GM23338 (cell line): Measurements from ENCODE around the gene MANEAL. TPM values are rescaled to one million over a fixed set of nuclear protein-coding genes. Genes with fewer than 3 reads are reported as not detected.

Experiments
- ATAC-seq: fragments of 200-7000 bp; cut with Tn5 transposase; 3 replicates; pipeline ENCODE4 v1.9.1; 2020
- DNase-seq: peaks from one replicate; pipeline ENCODE4 v3.0.0-alpha.2; 2015; ENCODE audit warnings: low spot score
- H2AFZ ChIP-seq: fragments of 200-600 bp; sonication (generic); 2 replicates; pipeline ENCODE4 v1.8.0; 2016; ENCODE audit warnings: antibody characterized with exemption, mild to moderate bottlenecking, moderate library complexity
- H3F3A ChIP-seq: fragments of 200-600 bp; sonication (generic); replicated peaks from 2 replicates; pipeline ENCODE4 v1.8.0; 2017; ENCODE audit warnings: antibody characterized with exemption, mixed run types, low read depth
- H3K27ac ChIP-seq: fragments of 200-600 bp; sonication (generic); 2 replicates; pipeline ENCODE4 v1.6.1; 2016; ENCODE audit warnings: low read depth
- H3K27me3 ChIP-seq: fragments of 200-600 bp; sonication (generic); 2 replicates; pipeline ENCODE4 v1.8.0; 2016; ENCODE audit warnings: mild to moderate bottlenecking, mixed run types, moderate library complexity; ENCODE audit not compliant: insufficient read depth
- H3K36me3 ChIP-seq: fragments of 200-600 bp; sonication (generic); 2 replicates; pipeline ENCODE4 v1.8.0; 2016; ENCODE audit warnings: mild to moderate bottlenecking; ENCODE audit not compliant: insufficient read depth
- H3K4me1 ChIP-seq: fragments of 200-600 bp; sonication (generic); 2 replicates; pipeline ENCODE4 v1.8.0; 2016; ENCODE audit warnings: mild to moderate bottlenecking, moderate library complexity; ENCODE audit not compliant: insufficient read depth
- H3K4me2 ChIP-seq: fragments of 200-600 bp; sonication (generic); 2 replicates; pipeline ENCODE4 v1.7.1; 2017; ENCODE audit warnings: mixed run types
- H3K4me3 ChIP-seq: fragments of 200-600 bp; sonication (generic); 2 replicates; pipeline ENCODE4 v1.6.1; 2016; ENCODE audit warnings: mixed run types
- H3K79me2 ChIP-seq: fragments of 200-600 bp; sonication (generic); replicated peaks from 2 replicates; pipeline ENCODE4 v1.8.0; 2017; ENCODE audit warnings: mild to moderate bottlenecking; ENCODE audit not compliant: insufficient read depth
- H3K9me2 ChIP-seq: fragments of 200-600 bp; sonication (generic); 2 replicates; pipeline ENCODE4 v1.8.0; 2017; ENCODE audit not compliant: insufficient read depth
- H4K20me1 ChIP-seq: fragments of 200-600 bp; sonication (generic); replicated peaks from 2 replicates; pipeline ENCODE4 v1.8.0; 2017; ENCODE audit warnings: mild to moderate bottlenecking; ENCODE audit not compliant: insufficient read depth
- H3K27ac Mint-ChIP-seq: 2 replicates; pipeline ENCODE4 v1.8.0; 2020; ENCODE audit warnings: inconsistent platforms, mild to moderate bottlenecking, moderate library complexity, mixed read lengths
- H3K27me3 Mint-ChIP-seq: 3 replicates; pipeline ENCODE4 v1.8.0; 2022; ENCODE audit warnings: low read depth, mild to moderate bottlenecking, moderate library complexity, mixed read lengths, inconsistent platforms; ENCODE audit not compliant: insufficient read depth, poor library complexity
- H3K36me3 Mint-ChIP-seq: 3 replicates; pipeline ENCODE4 v1.8.0; 2021; ENCODE audit warnings: low read depth, mild to moderate bottlenecking, inconsistent platforms, moderate library complexity, mixed read lengths
- H3K4me1 Mint-ChIP-seq: 3 replicates; pipeline ENCODE4 v1.8.0; 2020; ENCODE audit warnings: mild to moderate bottlenecking, inconsistent platforms, mixed read lengths
- H3K4me3 Mint-ChIP-seq: 3 replicates; pipeline ENCODE4 v1.8.0; 2021; ENCODE audit warnings: moderate library complexity, mild to moderate bottlenecking, inconsistent platforms, mixed read lengths
- H3K9me3 Mint-ChIP-seq: 3 replicates; pipeline ENCODE4 v1.8.0; 2020; ENCODE audit warnings: moderate library complexity, mild to moderate bottlenecking, inconsistent platforms, mixed read lengths
- CREB1 ChIP-seq: fragments of 250-450 bp; sonication (Bioruptor Pico); IDR thresholded peaks from 2 replicates; pipeline ENCODE4 v1.5.0; 2020; ENCODE audit warnings: low read depth, mild to moderate bottlenecking, moderate library complexity
- EZH2 ChIP-seq: fragments of 200-600 bp; sonication (generic); IDR thresholded peaks from one replicate; pipeline ENCODE4 v1.8.0; 2017; ENCODE audit warnings: antibody characterized with exemption, mild to moderate bottlenecking, low read depth; ENCODE audit not compliant: unreplicated experiment
- EZH2phosphoT487 ChIP-seq: fragments of 200-600 bp; sonication (generic); IDR thresholded peaks from one replicate; pipeline ENCODE4 v1.8.1; 2018; ENCODE audit warnings: antibody characterized with exemption; ENCODE audit not compliant: unreplicated experiment
- JUNB ChIP-seq: IDR thresholded peaks from one replicate; pipeline ENCODE4 v1.6.1; 2016; ENCODE audit warnings: antibody characterized with exemption; ENCODE audit not compliant: unreplicated experiment
- NANOG ChIP-seq: IDR thresholded peaks from 2 replicates; pipeline ENCODE4 v1.6.1; 2016; ENCODE audit warnings: antibody characterized with exemption, borderline replicate concordance
- POLR2AphosphoS5 ChIP-seq: IDR thresholded peaks from 2 replicates; pipeline ENCODE4 v1.6.1; 2016; ENCODE audit warnings: antibody characterized with exemption, low read depth
- STAT1 ChIP-seq: IDR thresholded peaks from one replicate; pipeline ENCODE4 v1.6.1; 2016; ENCODE audit warnings: antibody characterized with exemption; ENCODE audit not compliant: unreplicated experiment
- ZNF114 ChIP-seq: fragments of 250-450 bp; sonication (Bioruptor Pico); IDR thresholded peaks from 2 replicates; pipeline ENCODE4 v1.5.0; 2020; ENCODE audit warnings: mild to moderate bottlenecking, moderate library complexity
- ZNF331 ChIP-seq: fragments of 250-450 bp; sonication (Bioruptor Pico); IDR thresholded peaks from 2 replicates; pipeline ENCODE4 v1.5.0; 2020; ENCODE audit warnings: low read depth, mild to moderate bottlenecking, moderate library complexity
- polyA plus RNA-seq: library from polyadenylated mRNA; unstranded; fragments of >200 nt; fragmentation: Nextera tagmentation; extraction: Ambion mirVana; gene quantifications from 2 replicates; pipeline ENCODE4 v1.2.1, GENCODE V29; 2016
- total RNA-seq: library from RNA; depleted of rRNA; stranded (reverse); fragments of >200 nt; shearing (Covaris generic); gene quantifications from 2 replicates; pipeline ENCODE4 v1.2.3, GENCODE V29; 2014
- TF ChIP-seq, protein P1 (sequence below): fragments of 250-450 bp; sonication (Bioruptor Pico); IDR thresholded peaks from 2 replicates; pipeline ENCODE4 v1.5.0; 2020; ENCODE audit warnings: mild to moderate bottlenecking, moderate library complexity
- TF ChIP-seq, protein P2 (sequence below), 2 experiments: fragments of 200-600 bp in 1 of 2; sonication (generic) in 1 of 2; conservative IDR thresholded peaks; 2 replicates each; pipeline versions ENCODE4 v1.5.1 to v1.6.1; 2016 to 2017; ENCODE audit warnings: antibody characterized with exemption in 2 of 2, low read depth in 2 of 2, mild to moderate bottlenecking in 2 of 2, moderate library complexity in 1 of 2
- TF ChIP-seq, protein P3 (sequence below): IDR thresholded peaks from one replicate; pipeline ENCODE4 v1.6.1; 2018; ENCODE audit warnings: antibody characterized with exemption; ENCODE audit not compliant: unreplicated experiment
- TF ChIP-seq, protein P4 (sequence below): IDR thresholded peaks from 2 replicates; pipeline ENCODE4 v1.6.1; 2016; ENCODE audit warnings: antibody characterized with exemption

MANEAL gene
- total and polyA plus RNA-seq, 2 experiments from 2014 or later: 2.3 to 8.1 TPM

DNA sequence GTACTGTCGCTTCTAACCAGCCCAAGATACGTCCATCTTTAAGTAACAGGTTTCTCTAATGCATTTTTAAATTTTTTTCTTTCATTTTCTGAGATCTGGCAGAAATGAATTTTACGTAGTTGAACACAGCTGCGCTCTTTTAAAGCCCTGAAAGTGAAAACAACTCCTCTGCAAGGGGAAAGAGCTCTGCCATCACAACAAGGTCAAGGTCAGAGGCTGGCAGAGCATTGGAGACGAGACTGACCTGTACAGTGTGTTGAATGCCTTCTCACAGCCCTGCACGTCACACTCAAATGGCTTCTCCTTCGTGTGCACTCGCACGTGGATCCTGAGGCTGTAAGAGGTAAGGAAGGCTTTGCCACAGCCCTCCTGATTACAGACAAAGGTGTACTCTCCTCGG, 46.0 kb downstream of the MANEAL start:
- Histone ChIP-seq H3K4me3 (no peak overlapping the region), H3K9me2 (no peaks in the 10 kb centered on the region), H3K79me2 (no peaks in the 10 kb centered on the region), H4K20me1 (peaks cover 12% of the 10 kb centered on the region; the same call in 1 of the 2 replicates), H3K36me3 (peaks cover 20% of the 10 kb centered on the region; the same call in 1 of the 2 replicates), H3K4me1 (no peaks in the 10 kb centered on the region), H3K27me3 (no peaks in the 10 kb centered on the region), H3F3A (no peaks in the 10 kb centered on the region), H3K4me2 (no peak overlapping the region), H3K27ac (no peak overlapping the region), H2AFZ (no peak overlapping the region)
- DNase-seq (no peak), ATAC-seq (no peak)
- Mint-ChIP-seq H3K4me3 (no peak overlapping the region), H3K9me3 (no peaks in the 10 kb centered on the region), H3K4me1 (no peaks in the 10 kb centered on the region), H3K36me3 (peaks cover 27% of the 10 kb centered on the region; the same call in 2 of the 3 replicates), H3K27me3 (no peaks in the 10 kb centered on the region), H3K27ac (no peak overlapping the region; the same call in 1 of the 2 replicates)
- TF ChIP-seq POLR2AphosphoS5 (no peak), EZH2 (no peak), JUNB (no peak), CREB1 (CRISPR knock-in tag) (no peak), ZNF331 (CRISPR knock-in tag) (no peak), STAT1 (no peak), ZNF114 (CRISPR knock-in tag) (no peak), EZH2phosphoT487 (no peak), NANOG (no peak)
- TF ChIP-seq, protein P1, sequence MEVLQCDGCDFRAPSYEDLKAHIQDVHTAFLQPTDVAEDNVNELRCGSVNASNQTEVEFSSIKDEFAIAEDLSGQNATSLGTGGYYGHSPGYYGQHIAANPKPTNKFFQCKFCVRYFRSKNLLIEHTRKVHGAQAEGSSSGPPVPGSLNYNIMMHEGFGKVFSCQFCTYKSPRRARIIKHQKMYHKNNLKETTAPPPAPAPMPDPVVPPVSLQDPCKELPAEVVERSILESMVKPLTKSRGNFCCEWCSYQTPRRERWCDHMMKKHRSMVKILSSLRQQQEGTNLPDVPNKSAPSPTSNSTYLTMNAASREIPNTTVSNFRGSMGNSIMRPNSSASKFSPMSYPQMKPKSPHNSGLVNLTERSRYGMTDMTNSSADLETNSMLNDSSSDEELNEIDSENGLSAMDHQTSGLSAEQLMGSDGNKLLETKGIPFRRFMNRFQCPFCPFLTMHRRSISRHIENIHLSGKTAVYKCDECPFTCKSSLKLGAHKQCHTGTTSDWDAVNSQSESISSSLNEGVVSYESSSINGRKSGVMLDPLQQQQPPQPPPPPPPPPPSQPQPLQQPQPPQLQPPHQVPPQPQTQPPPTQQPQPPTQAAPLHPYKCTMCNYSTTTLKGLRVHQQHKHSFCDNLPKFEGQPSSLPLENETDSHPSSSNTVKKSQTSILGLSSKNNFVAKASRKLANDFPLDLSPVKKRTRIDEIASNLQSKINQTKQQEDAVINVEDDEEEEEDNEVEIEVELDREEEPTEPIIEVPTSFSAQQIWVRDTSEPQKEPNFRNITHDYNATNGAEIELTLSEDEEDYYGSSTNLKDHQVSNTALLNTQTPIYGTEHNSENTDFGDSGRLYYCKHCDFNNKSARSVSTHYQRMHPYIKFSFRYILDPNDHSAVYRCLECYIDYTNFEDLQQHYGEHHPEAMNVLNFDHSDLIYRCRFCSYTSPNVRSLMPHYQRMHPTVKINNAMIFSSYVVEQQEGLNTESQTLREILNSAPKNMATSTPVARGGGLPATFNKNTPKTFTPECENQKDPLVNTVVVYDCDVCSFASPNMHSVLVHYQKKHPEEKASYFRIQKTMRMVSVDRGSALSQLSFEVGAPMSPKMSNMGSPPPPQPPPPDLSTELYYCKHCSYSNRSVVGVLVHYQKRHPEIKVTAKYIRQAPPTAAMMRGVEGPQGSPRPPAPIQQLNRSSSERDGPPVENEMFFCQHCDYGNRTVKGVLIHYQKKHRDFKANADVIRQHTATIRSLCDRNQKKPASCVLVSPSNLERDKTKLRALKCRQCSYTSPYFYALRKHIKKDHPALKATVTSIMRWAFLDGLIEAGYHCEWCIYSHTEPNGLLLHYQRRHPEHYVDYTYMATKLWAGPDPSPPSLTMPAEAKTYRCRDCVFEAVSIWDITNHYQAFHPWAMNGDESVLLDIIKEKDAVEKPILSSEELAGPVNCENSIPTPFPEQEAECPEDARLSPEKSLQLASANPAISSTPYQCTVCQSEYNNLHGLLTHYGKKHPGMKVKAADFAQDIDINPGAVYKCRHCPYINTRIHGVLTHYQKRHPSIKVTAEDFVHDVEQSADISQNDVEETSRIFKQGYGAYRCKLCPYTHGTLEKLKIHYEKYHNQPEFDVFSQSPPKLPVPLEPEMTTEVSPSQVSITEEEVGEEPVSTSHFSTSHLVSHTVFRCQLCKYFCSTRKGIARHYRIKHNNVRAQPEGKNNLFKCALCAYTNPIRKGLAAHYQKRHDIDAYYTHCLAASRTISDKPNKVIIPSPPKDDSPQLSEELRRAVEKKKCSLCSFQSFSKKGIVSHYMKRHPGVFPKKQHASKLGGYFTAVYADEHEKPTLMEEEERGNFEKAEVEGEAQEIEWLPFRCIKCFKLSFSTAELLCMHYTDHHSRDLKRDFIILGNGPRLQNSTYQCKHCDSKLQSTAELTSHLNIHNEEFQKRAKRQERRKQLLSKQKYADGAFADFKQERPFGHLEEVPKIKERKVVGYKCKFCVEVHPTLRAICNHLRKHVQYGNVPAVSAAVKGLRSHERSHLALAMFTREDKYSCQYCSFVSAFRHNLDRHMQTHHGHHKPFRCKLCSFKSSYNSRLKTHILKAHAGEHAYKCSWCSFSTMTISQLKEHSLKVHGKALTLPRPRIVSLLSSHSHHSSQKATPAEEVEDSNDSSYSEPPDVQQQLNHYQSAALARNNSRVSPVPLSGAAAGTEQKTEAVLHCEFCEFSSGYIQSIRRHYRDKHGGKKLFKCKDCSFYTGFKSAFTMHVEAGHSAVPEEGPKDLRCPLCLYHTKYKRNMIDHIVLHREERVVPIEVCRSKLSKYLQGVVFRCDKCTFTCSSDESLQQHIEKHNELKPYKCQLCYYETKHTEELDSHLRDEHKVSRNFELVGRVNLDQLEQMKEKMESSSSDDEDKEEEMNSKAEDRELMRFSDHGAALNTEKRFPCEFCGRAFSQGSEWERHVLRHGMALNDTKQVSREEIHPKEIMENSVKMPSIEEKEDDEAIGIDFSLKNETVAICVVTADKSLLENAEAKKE (CRISPR knock-in tag): no peak
- TF ChIP-seq, protein P2, sequence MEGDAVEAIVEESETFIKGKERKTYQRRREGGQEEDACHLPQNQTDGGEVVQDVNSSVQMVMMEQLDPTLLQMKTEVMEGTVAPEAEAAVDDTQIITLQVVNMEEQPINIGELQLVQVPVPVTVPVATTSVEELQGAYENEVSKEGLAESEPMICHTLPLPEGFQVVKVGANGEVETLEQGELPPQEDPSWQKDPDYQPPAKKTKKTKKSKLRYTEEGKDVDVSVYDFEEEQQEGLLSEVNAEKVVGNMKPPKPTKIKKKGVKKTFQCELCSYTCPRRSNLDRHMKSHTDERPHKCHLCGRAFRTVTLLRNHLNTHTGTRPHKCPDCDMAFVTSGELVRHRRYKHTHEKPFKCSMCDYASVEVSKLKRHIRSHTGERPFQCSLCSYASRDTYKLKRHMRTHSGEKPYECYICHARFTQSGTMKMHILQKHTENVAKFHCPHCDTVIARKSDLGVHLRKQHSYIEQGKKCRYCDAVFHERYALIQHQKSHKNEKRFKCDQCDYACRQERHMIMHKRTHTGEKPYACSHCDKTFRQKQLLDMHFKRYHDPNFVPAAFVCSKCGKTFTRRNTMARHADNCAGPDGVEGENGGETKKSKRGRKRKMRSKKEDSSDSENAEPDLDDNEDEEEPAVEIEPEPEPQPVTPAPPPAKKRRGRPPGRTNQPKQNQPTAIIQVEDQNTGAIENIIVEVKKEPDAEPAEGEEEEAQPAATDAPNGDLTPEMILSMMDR (conservative IDR thresholded peaks at IDR 0.05; ENCODE audit: low read depth in 2 of 2): no peak
- TF ChIP-seq, protein P3, sequence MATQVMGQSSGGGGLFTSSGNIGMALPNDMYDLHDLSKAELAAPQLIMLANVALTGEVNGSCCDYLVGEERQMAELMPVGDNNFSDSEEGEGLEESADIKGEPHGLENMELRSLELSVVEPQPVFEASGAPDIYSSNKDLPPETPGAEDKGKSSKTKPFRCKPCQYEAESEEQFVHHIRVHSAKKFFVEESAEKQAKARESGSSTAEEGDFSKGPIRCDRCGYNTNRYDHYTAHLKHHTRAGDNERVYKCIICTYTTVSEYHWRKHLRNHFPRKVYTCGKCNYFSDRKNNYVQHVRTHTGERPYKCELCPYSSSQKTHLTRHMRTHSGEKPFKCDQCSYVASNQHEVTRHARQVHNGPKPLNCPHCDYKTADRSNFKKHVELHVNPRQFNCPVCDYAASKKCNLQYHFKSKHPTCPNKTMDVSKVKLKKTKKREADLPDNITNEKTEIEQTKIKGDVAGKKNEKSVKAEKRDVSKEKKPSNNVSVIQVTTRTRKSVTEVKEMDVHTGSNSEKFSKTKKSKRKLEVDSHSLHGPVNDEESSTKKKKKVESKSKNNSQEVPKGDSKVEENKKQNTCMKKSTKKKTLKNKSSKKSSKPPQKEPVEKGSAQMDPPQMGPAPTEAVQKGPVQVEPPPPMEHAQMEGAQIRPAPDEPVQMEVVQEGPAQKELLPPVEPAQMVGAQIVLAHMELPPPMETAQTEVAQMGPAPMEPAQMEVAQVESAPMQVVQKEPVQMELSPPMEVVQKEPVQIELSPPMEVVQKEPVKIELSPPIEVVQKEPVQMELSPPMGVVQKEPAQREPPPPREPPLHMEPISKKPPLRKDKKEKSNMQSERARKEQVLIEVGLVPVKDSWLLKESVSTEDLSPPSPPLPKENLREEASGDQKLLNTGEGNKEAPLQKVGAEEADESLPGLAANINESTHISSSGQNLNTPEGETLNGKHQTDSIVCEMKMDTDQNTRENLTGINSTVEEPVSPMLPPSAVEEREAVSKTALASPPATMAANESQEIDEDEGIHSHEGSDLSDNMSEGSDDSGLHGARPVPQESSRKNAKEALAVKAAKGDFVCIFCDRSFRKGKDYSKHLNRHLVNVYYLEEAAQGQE: no peak
- TF ChIP-seq, protein P4, sequence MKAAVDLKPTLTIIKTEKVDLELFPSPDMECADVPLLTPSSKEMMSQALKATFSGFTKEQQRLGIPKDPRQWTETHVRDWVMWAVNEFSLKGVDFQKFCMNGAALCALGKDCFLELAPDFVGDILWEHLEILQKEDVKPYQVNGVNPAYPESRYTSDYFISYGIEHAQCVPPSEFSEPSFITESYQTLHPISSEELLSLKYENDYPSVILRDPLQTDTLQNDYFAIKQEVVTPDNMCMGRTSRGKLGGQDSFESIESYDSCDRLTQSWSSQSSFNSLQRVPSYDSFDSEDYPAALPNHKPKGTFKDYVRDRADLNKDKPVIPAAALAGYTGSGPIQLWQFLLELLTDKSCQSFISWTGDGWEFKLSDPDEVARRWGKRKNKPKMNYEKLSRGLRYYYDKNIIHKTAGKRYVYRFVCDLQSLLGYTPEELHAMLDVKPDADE: no peak
